IMR-90 (cell line): ENCODE measurements around the gene RIMS3. TPM values are rescaled to one million over a fixed set of nuclear protein-coding genes. Genes with fewer than 3 reads are reported as not detected.

ENCODE experiments used
- ATAC-seq: fragments of 200-7000 bp; cut with Tn5 transposase; 2 replicates; pipeline ENCODE4 v1.9.1; 2020; ENCODE audit warnings: low read depth, mild to moderate bottlenecking, moderate library complexity
- BruUV-seq: library from RNA; stranded (reverse); fragments of 400-500 nt; replicated peaks from 2 replicates; lab custom pipeline; 2021; lab: Mats Ljungman, UMichigan
- CTCF ChIA-PET: fragments of 300-600 bp; formaldehyde crosslinking; extraction: SDS; loops from one replicate; lab custom pipeline; 2021; ENCODE audit warnings: antibody characterized with exemption; lab: Yijun Ruan, JAX
- POLR2A ChIA-PET: fragments of 300-600 bp; sonication (Branson Sonifier 250); formaldehyde crosslinking; loops from one replicate; lab custom pipeline; 2022; ENCODE audit warnings: antibody characterized with exemption; ENCODE audit not compliant: unreplicated experiment; lab: Charles Lee
- DNase-seq: peaks from one replicate; pipeline ENCODE4 v3.0.0; 2013
- H2AFZ ChIP-seq: replicated peaks from 2 replicates; pipeline ENCODE3; 2013; ENCODE audit warnings: low read length, mild to moderate bottlenecking; ENCODE audit not compliant: poor library complexity
- H2AK5ac ChIP-seq: 2 replicates; pipeline ENCODE4 v1.6.1; 2013; ENCODE audit warnings: low read depth, low read length, inconsistent platforms
- H2AK9ac ChIP-seq: replicated peaks from 2 replicates; pipeline ENCODE3; 2013; ENCODE audit warnings: mild to moderate bottlenecking, low read depth, low read length, moderate library complexity; ENCODE audit not compliant: poor library complexity
- H2BK120ac ChIP-seq: 2 replicates; pipeline ENCODE4 v1.6.1; 2013; ENCODE audit warnings: low read depth, low read length, inconsistent platforms
- H2BK15ac ChIP-seq: 3 replicates; pipeline ENCODE4 v1.6.1; 2013; ENCODE audit warnings: low read depth, low read length, inconsistent platforms
- H2BK20ac ChIP-seq: 2 replicates; pipeline ENCODE4 v1.6.1; 2013; ENCODE audit warnings: low read depth, mild to moderate bottlenecking, inconsistent platforms, low read length, moderate library complexity
- H2BK5ac ChIP-seq: 2 replicates; pipeline ENCODE4 v1.6.1; 2013; ENCODE audit warnings: mild to moderate bottlenecking, low read depth, low read length, inconsistent platforms; ENCODE audit not compliant: poor library complexity, severe bottlenecking
- H3K14ac ChIP-seq: replicated peaks from 2 replicates; pipeline ENCODE4 v1.6.1; 2013; ENCODE audit warnings: low read depth, low read length, inconsistent platforms
- H3K18ac ChIP-seq: 2 replicates; pipeline ENCODE4 v1.6.1; 2013; ENCODE audit warnings: low read depth, low read length, control low read depth
- H3K23ac ChIP-seq: 2 replicates; pipeline ENCODE4 v1.6.1; 2013; ENCODE audit warnings: low read depth, low read length, inconsistent platforms
- H3K27ac ChIP-seq: 2 replicates; pipeline ENCODE4 v1.5.1; 2013; ENCODE audit warnings: mild to moderate bottlenecking, control low read depth, low read length; ENCODE audit not compliant: insufficient read depth
- H3K27me3 ChIP-seq: 2 replicates; pipeline ENCODE4 v1.6.1; 2013; ENCODE audit warnings: low read length; ENCODE audit not compliant: control insufficient read depth, insufficient read depth
- H3K36me3 ChIP-seq: 2 replicates; pipeline ENCODE4 v1.6.1; 2013; ENCODE audit warnings: low read length, mixed read lengths; ENCODE audit not compliant: control insufficient read depth, insufficient read depth
- H3K4ac ChIP-seq: 2 replicates; pipeline ENCODE4 v1.6.1; 2013; ENCODE audit warnings: low read depth, low read length, inconsistent platforms
- H3K4me1 ChIP-seq: 2 replicates; pipeline ENCODE4 v1.6.1; 2013; ENCODE audit warnings: low read length, mixed read lengths; ENCODE audit not compliant: control insufficient read depth, insufficient read depth
- H3K4me2 ChIP-seq: 2 replicates; pipeline ENCODE4 v1.6.1; 2013; ENCODE audit warnings: low read depth, mild to moderate bottlenecking, control low read depth, low read length, moderate library complexity
- H3K4me3 ChIP-seq: 2 replicates; pipeline ENCODE4 v1.5.1; 2013; ENCODE audit warnings: low read depth, mild to moderate bottlenecking, control low read depth, low read length, moderate library complexity; ENCODE audit not compliant: insufficient read depth
- H3K56ac ChIP-seq: 2 replicates; pipeline ENCODE4 v1.6.1; 2013; ENCODE audit warnings: low read length, inconsistent platforms; ENCODE audit not compliant: insufficient read depth; ENCODE audit errors: extremely low read depth
- H3K79me1 ChIP-seq, 2 experiments: 2 replicates each; pipeline ENCODE4 v1.6.1; 2013; ENCODE audit warnings: low read length in 2 of 2, inconsistent platforms in 1 of 2, low read depth in 1 of 2
- H3K9ac ChIP-seq: 2 replicates; pipeline ENCODE4 v1.6.1; 2013; ENCODE audit warnings: low read depth, low read length, control low read depth
- H3K9me1 ChIP-seq: 2 replicates; pipeline ENCODE4 v1.6.1; 2013; ENCODE audit warnings: low read length, inconsistent platforms; ENCODE audit not compliant: insufficient read depth
- H3K9me3 ChIP-seq: 2 replicates; pipeline ENCODE4 v1.6.1; 2013; ENCODE audit warnings: low read length; ENCODE audit not compliant: control insufficient read depth, insufficient read depth
- H4K20me1 ChIP-seq: 2 replicates; pipeline ENCODE4 v1.6.1; 2013; ENCODE audit warnings: low read length, inconsistent platforms; ENCODE audit not compliant: insufficient read depth
- H4K5ac ChIP-seq: 2 replicates; pipeline ENCODE4 v1.6.1; 2013; ENCODE audit warnings: mild to moderate bottlenecking, low read depth, low read length, control low read depth
- H4K8ac ChIP-seq, 2 experiments: 2 replicates each; pipeline ENCODE4 v1.6.1; 2013; ENCODE audit warnings: low read depth in 2 of 2, low read length in 2 of 2, control low read depth in 1 of 2, inconsistent platforms in 1 of 2
- H4K91ac ChIP-seq: 2 replicates; pipeline ENCODE4 v1.6.1; 2013; ENCODE audit warnings: low read depth, low read length, inconsistent platforms; ENCODE audit not compliant: insufficient read depth
- CEBPB ChIP-seq: IDR thresholded peaks from 2 replicates; pipeline ENCODE4 v1.6.1; 2012; ENCODE audit warnings: low read depth, low read length, improper control_type of control experiment
- FOS ChIP-seq: fragments of 150-350 bp; IDR thresholded peaks from 2 replicates; pipeline ENCODE4 v1.6.1; 2016; ENCODE audit warnings: low read depth, low read length
- MAFK ChIP-seq: IDR thresholded peaks from 2 replicates; pipeline ENCODE4 v1.6.1; 2012; ENCODE audit warnings: low read depth, low read length, improper control_type of control experiment
- USF2 ChIP-seq: fragments of 150-350 bp; IDR thresholded peaks from 2 replicates; pipeline ENCODE4 v1.6.1; 2017; ENCODE audit warnings: mild to moderate bottlenecking, antibody characterized with exemption, low read length, low read depth
- WGBS, 2 experiments: methylation state at CpG; one replicate each; pipeline versions ENCODE4 v1.1.5 to v1.1.7; 2013; ENCODE audit warnings: missing lambda C conversion rate in 2 of 2; ENCODE audit not compliant: insufficient read length in 1 of 2; ENCODE audit errors: extremely low coverage in 2 of 2; 5-methylcytosine and 5-hydroxymethylcytosine counted together
- dilution Hi-C: fragments of 300-500 bp; cut with HindIII; formaldehyde crosslinking; loops from one replicate; pipeline ENCODE4 v1.14.3; 2018; ENCODE audit warnings: low sequenced_read_pairs; ENCODE audit not compliant: unreplicated experiment
- in situ Hi-C: fragments of 300-500 bp; cut with MboI; formaldehyde crosslinking; loops from 3 replicates; pipeline ENCODE4 v1.14.3; 2019; ENCODE audit warnings: low sequenced_read_pairs, inconsistent platforms, mixed read lengths
- intact Hi-C: fragments of 100-400 bp; cut with micrococcal nuclease; formaldehyde crosslinking; loops from 2 replicates; pipeline ENCODE4 v1.10.0; 2022
- polyA plus RNA-seq, 3 experiments: library from polyadenylated mRNA; depleted of rRNA; stranded (reverse); fragments of >200 nt; gene quantifications; 2 replicates each; pipeline ENCODE4 v1.2.3, GENCODE V29; 2012; ENCODE audit warnings: low replicate concordance in 1 of 3
- total RNA-seq: library from RNA; depleted of rRNA; stranded (reverse); fragments of >200 nt; gene quantifications from 2 replicates; pipeline ENCODE4 v1.2.3, GENCODE V29; 2012

Gene RIMS3
- total and polyA plus RNA-seq, 2 of the 4 experiments (the other 2 are of a cell fraction) = 0.10 to 0.36 TPM

- POLR2A ChIA-PET = no interaction called here
- Histone ChIP-seq H3K79me1 (no peaks in the 10 kb centered on the region), H2BK5ac (no peak overlapping the region), H4K20me1 (no peaks in the 10 kb centered on the region), H4K91ac (no peak overlapping the region), H3K18ac (no peak overlapping the region), H4K8ac (no peak overlapping the region), H3K27me3 (peaks cover 16% of the 10 kb centered on the region), H3K9me3 (no peaks in the 10 kb centered on the region), H4K5ac (no peak overlapping the region), H2BK120ac (no peak overlapping the region), H2AK9ac (no peak overlapping the region), H3K9me1 (no peaks in the 10 kb centered on the region), H3K4ac (no peak overlapping the region), H3K14ac (no peak overlapping the region), H3K4me2 (no peak overlapping the region), H3K56ac (no peak overlapping the region), H3K27ac (no peak overlapping the region), H2AK5ac (no peak overlapping the region), H3K4me1 (no peaks in the 10 kb centered on the region), H3K36me3 (no peaks in the 10 kb centered on the region), H2BK15ac (no peak overlapping the region), H3K9ac (no peak overlapping the region), H3K23ac (no peak overlapping the region), H3K4me3 (no peak overlapping the region), H2BK20ac (no peak overlapping the region), H2AFZ (no peak overlapping the region)
- BruUV-seq = no TSS peak
- in situ Hi-C loops (no loop called here), intact Hi-C loops (no loop called here), dilution Hi-C loops (no loop called here)
- DNase-seq (no peak), ATAC-seq (no peak)
- no CpG with 5 or more reads among the region's 3 CpGs for WGBS, 2 experiments
- TF ChIP-seq USF2 (no peak), FOS (no peak), MAFK (no peak), CEBPB (peak; percentile 46; the same call in 1 of the 2 replicates)
- CTCF ChIA-PET = no interaction called here
These were observed 59.3 kb downstream of the RIMS3 start for GRCh38 chr1:40606194-40606593.
